ENCODE results near the gene LRRC47. TPM values are rescaled to one million over a fixed set of nuclear protein-coding genes. Genes with fewer than 3 reads are reported as not detected.
A peak's percentile ranks its signal among the peaks of the same experiment; 100 is the strongest.

The LRRC47 gene
- total RNA-seq, 2 donors from 2014 or later = 42.4 to 53.8 TPM

GRCh38 chr1:3783651-3784474 lies 12.4 kb downstream of the LRRC47 start:
- peaks cover under 1% of the 10 kb centered on the region for H3K4me1 ChIP-seq (replicated peaks)
- no peak overlapping the region for H3K4me3 ChIP-seq
- no peaks in the 10 kb centered on the region for H3K9me3 ChIP-seq
- TF ChIP-seq POLR2A (IDR thresholded peaks at IDR 0.05) (no peak), CTCF (IDR thresholded peaks at IDR 0.05) (no peak), POLR2AphosphoS5 (IDR thresholded peaks at IDR 0.05) (peak; percentile 33)
- intact Hi-C loops (cut with DNase I) = no loop called here
- peaks cover 4 to 22% of the 10 kb centered on the region in 2 donors for H3K36me3 ChIP-seq
- DNase-seq (ENCODE audit: low spot score) = no peak
- peak overlapping the region in 1 of 2 donors; percentile 31 for H3K27ac ChIP-seq
- 78% methylated on average over 30 of the region's 30 CpGs for WGBS
- no peaks in the 10 kb centered on the region for H3K27me3 ChIP-seq (replicated peaks; ENCODE audit: insufficient read depth)

GRCh38 chr1:3780901-3781300 lies 15.4 kb downstream of the LRRC47 start:
- no peak overlapping the region for H3K27ac ChIP-seq
- DNase-seq (ENCODE audit: low spot score) = peak; percentile 72
- WGBS = 71% methylated on average over 21 of the region's 21 CpGs
- peaks cover 3% of the 10 kb centered on the region for H3K4me1 ChIP-seq (replicated peaks)
- intact Hi-C loops (cut with DNase I) = no loop called here
- no peak overlapping the region for H3K4me3 ChIP-seq
- TF ChIP-seq CTCF (IDR thresholded peaks at IDR 0.05) = no peak
- TF ChIP-seq POLR2A (IDR thresholded peaks at IDR 0.05) = no peak
- peak; percentile 68 for TF ChIP-seq POLR2AphosphoS5 (IDR thresholded peaks at IDR 0.05)
- peaks cover 0 to 22% of the 10 kb centered on the region in 2 donors for H3K36me3 ChIP-seq
- no peaks in the 10 kb centered on the region for H3K27me3 ChIP-seq (replicated peaks; ENCODE audit: insufficient read depth)
- no peaks in the 10 kb centered on the region for H3K9me3 ChIP-seq

GRCh38 chr1:3779912-3780416 lies 16.3 kb downstream of the LRRC47 start:
- TF ChIP-seq POLR2A (IDR thresholded peaks at IDR 0.05) (no peak), CTCF (IDR thresholded peaks at IDR 0.05) (no peak)
- DNase-seq (ENCODE audit: low spot score) = no peak
- peaks cover 3% of the 10 kb centered on the region for H3K4me1 ChIP-seq (replicated peaks)
- no peak overlapping the region for H3K27ac ChIP-seq
- intact Hi-C loops (cut with DNase I) = no loop called here
- H3K9me3 ChIP-seq = no peaks in the 10 kb centered on the region
- H3K4me3 ChIP-seq = no peak overlapping the region
- H3K27me3 ChIP-seq (replicated peaks; ENCODE audit: insufficient read depth) = no peaks in the 10 kb centered on the region
- WGBS = 87% methylated on average over 20 of the region's 20 CpGs
- H3K36me3 ChIP-seq = peaks cover 0 to 21% of the 10 kb centered on the region in 2 donors

- intact Hi-C loops (cut with DNase I) = no loop called here
- DNase-seq (ENCODE audit: low spot score) = no peak
- H3K27me3 ChIP-seq (replicated peaks; ENCODE audit: insufficient read depth) = no peaks in the 10 kb centered on the region
- peaks cover 3% of the 10 kb centered on the region for H3K4me1 ChIP-seq (replicated peaks)
- H3K36me3 ChIP-seq = peaks cover 0 to 15% of the 10 kb centered on the region in 2 donors
- H3K27ac ChIP-seq = no peak overlapping the region
- TF ChIP-seq POLR2A (IDR thresholded peaks at IDR 0.05) = no peak
- TF ChIP-seq POLR2AphosphoS5 (IDR thresholded peaks at IDR 0.05) = no peak
- TF ChIP-seq CTCF (IDR thresholded peaks at IDR 0.05) = no peak
- H3K9me3 ChIP-seq = no peaks in the 10 kb centered on the region
- no peak overlapping the region for H3K4me3 ChIP-seq
- WGBS = 85% methylated on average over 23 of the region's 23 CpGs
Measured at GRCh38 chr1:3779265-3779911, 16.9 kb downstream of the LRRC47 start.
